HG03159 (cell line): ENCODE data around the gene ATP6V1F.

Source experiments
- ATAC-seq: cut with Tn5 transposase; IDR thresholded peaks from one replicate; pipeline ENCODE4 v1.9.1; 2021; ENCODE audit warnings: mild to moderate bottlenecking, moderate library complexity; ENCODE audit not compliant: unreplicated experiment

ATP6V1F gene

GRCh38 chr7:128835231-128835751 lies 27.4 kb upstream of the ATP6V1F start:
- ATAC-seq, result no peak

- ATAC-seq, result no peak
Measured at GRCh38 chr7:128835790-128836641, 26.6 kb upstream of the ATP6V1F start.

- ATAC-seq, result no peak
Measured at GRCh38 chr7:128836729-128837348, 25.8 kb upstream of the ATP6V1F start.

GRCh38 chr7:128837521-128837921 lies 25.1 kb upstream of the ATP6V1F start:
- ATAC-seq, result no peak

GRCh38 chr7:128838109-128838779 lies 24.4 kb upstream of the ATP6V1F start:
- ATAC-seq, result no peak

- ATAC-seq, result no peak
Measured at GRCh38 chr7:128838981-128839731, 23.5 kb upstream of the ATP6V1F start.

DNA sequence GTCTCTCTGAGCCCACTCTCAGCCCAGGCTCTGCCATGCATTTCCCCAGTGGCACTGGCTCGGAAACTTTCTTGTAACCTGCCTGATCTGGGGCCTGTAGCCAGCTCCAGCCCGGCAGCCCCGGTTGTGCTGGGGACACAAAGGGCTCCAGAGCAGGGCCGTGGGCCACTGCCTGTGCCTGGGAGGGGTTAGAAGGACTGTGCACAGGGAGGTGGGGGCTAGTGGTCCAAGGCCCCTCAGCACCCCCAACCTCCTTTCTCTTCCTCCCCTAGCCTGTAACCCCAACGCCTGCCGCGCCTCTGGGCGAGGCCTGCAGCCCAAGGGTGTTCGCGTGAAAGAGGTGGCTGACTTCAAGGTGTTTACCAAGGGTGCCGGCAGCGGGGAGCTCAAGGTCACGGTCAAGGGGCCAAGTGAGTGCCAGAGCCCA lies 22.9 kb upstream of the ATP6V1F start:
- ATAC-seq, result no peak

- ATAC-seq, result no peak
Measured at GRCh38 chr7:128840326-128841170, 22.1 kb upstream of the ATP6V1F start.

DNA sequence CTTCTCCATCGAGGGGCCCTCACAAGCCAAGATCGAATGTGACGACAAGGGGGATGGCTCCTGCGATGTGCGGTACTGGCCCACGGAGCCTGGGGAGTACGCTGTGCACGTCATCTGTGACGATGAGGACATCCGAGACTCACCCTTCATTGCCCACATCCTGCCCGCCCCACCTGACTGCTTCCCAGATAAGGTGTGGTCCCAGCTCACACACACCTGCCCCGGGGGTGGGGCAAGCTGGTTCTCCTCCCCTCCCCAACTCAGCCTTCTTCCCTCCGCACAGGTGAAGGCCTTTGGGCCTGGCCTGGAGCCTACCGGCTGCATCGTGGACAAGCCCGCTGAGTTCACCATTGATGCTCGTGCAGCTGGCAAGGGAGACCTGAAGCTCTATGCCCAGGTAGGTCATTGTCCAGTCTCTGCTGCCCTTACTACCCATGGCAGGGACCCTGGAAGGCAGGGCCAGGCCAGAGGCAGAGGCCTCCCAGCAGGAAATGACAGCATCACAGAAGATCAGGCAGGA lies 21.4 kb upstream of the ATP6V1F start:
- no peak for ATAC-seq

GRCh38 chr7:128841921-128842673 lies 20.6 kb upstream of the ATP6V1F start:
- ATAC-seq, result no peak

- ATAC-seq, result no peak
Measured at GRCh38 chr7:128842674-128843641, 19.7 kb upstream of the ATP6V1F start.

- ATAC-seq, result no peak
Measured at GRCh38 chr7:128843938-128844621, 18.6 kb upstream of the ATP6V1F start.

GRCh38 chr7:128844777-128845311 lies 17.8 kb upstream of the ATP6V1F start:
- no peak for ATAC-seq

DNA sequence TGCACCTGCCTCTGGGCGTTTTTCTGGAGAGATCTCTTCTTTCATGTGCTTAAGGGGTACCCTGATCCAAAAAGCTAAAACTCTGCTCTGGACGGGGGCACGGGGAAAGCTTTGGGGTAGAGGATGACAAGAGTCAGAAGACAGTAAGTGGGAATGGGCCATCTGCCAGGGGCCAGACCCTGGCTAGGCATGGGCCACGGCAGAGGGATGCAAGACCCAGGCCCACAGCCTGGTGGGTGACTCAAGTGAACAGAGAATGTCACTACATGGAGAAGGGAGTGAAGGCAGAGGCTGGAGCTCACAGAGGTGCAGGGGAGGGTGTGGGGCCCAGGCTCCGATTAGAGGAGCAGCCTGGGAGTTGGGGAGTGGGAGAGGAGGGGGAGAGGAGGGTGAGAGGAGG lies 17.2 kb upstream of the ATP6V1F start:
- no peak for ATAC-seq

DNA sequence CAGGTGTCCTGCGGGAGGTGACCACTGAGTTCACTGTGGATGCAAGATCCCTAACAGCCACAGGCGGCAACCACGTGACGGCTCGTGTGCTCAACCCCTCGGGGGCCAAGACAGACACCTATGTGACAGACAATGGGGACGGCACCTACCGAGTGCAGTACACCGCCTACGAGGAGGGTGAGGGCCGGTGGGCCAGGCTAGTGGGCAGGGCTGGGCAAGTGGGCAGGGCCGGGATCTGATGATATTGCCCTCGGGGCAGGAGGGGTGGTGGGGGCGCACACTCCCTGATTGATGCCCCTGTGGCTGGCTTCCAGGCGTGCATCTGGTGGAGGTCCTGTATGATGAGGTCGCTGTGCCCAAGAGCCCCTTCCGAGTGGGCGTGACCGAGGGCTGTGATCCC lies 16.7 kb upstream of the ATP6V1F start:
- no peak for ATAC-seq

DNA sequence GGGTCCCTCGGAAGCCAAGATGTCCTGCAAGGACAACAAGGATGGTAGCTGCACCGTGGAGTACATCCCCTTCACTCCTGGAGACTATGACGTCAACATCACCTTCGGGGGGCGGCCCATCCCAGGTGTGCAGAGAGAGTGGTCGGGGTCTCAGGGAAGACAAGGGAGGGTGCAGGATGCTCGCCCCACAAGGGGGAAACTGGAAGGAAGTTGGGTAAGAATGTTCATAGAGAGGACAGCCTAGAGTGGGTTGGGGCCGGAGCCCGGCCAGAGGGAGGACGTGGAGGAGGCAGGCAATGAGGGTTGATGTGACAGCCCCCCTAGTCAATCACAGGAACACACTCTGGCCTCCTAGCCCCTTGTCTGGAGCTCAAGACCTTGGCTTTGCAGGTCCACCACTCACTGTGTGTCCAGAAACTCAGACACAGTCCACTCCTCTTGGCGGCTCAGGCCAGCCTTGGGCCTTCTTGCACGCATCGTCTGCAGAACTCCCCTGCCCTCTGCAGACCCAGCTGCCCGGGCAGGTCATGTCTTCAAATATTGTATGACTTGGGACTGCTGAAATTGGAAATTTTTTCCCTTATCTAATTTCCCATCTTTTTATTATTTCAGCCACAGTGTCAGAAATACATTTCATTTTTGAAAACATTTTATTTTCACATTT lies 15.7 kb upstream of the ATP6V1F start:
- no peak for ATAC-seq
